Measurements from ENCODE around the gene PSMB11. TPM values are rescaled to one million over a fixed set of nuclear protein-coding genes. Genes with fewer than 3 reads are reported as not detected.
"Not testable (repeated sequence)": the region's sequence is repeated elsewhere in the genome, so short reads cannot be mapped to it uniquely, and the experiment has no call there.

Gene PSMB11
- polyA plus RNA-seq, 3 donors = 0.04 TPM; not detected in 2

GRCh38 chr14:23013054-23013748 is 28.8 kb upstream of the PSMB11 start:
- no peak for DNase-seq

GRCh38 chr14:23013749-23014054 is 28.3 kb upstream of the PSMB11 start:
- not testable (repeated sequence) for DNase-seq

DNA sequence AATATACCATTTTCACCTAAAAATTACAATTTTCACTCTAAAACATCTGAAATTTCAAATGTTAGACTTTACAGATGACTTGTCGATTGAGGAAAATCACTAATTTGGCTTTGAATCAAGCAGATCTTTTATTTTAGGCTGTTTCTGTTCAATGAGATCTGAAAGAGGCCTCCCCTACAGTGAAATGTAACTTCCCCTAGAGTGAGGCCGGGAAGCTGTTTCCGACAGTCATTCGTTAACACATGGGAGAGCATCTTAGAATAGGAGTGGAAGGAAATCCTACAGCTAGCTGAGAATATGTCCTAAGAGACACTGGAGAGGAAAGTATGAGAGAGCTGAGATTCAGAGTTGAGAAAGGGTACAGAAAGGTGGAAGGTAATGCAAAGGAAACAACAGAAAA is 26.4 kb upstream of the PSMB11 start:
- DNase-seq = no peak

GRCh38 chr14:23017091-23017490 is 24.9 kb upstream of the PSMB11 start:
- DNase-seq = no peak

DNA sequence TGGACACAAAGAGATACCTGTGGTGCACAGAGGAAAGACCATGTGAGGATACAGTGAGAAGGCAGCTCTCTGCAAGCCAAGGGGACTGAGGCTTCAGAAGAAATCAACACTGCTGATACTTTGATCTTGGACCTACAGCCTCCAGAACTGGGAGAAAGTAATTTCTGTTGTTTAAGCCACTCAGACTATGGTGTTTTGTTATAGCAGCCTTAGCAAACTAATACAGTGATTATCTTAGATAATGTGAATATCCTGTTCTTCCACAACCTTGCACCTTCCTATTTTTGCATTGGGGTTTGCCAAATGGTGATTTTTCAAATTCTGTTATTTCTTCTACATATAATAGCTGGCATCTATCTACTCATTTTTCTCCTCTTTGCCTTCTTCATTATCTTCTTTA is 23.9 kb upstream of the PSMB11 start:
- DNase-seq = no peak

GRCh38 chr14:23020143-23021128 is 21.6 kb upstream of the PSMB11 start:
- DNase-seq = no peak

DNA sequence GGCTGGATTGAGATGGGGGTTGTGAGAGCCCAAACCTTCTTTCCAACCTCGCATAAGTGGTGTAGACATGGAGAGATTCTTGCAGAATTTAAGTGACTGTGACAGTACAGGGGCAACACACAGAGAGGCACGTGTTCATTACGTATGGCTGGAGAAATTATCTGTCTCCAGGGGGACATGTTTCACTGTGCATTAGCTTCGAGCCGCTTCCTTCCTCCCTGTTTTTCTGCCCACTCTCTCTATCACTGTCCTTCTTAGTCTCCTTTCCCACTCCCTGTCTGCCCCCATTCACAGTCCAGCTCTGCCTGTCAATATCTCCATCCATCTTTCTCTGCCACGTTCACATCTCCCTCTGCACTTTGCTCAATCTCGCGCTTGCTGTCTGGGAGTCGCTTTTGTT is 20.6 kb upstream of the PSMB11 start:
- DNase-seq = no peak

GRCh38 chr14:23021889-23022442 is 20.0 kb upstream of the PSMB11 start:
- no peak for DNase-seq

DNA sequence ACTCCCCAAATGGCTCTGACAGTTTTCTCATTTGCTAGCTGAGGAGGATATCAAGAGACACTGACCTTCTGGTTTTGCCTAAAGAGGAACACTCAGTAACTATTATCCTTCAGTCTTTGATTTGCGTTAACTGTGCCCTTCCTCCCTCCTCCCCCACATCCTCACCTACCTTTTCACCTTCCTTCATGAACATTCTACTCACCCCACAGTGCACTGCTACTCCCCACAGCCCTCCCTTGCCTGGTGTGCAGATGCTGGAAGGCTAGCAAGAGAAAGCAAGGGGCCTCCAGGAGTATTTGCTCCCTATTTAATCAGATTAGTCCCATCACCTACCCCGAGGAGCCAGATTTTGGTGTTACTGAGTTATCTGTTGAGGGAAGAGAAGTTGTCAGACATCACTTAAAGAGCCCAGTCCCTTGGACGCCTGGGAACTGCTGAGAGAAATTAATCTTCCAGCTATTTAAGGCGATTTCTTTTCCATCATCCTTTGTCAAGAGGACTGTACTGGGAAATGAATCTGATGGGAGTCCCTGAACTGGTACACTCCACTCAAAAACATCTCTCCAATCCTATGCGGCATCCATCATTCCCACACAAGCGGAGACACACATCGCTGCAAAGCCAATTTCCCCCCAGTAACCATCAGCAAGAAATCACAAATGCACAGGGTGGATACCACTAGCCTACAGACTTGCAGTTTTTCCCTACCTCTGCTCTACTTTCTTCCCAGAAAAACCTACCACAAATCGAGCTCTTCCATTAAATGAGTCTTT is 18.8 kb upstream of the PSMB11 start:
- DNase-seq = no peak

- no peak for DNase-seq
Observed at GRCh38 chr14:23023795-23024152, 18.2 kb upstream of the PSMB11 start.

GRCh38 chr14:23024612-23025075 is 17.4 kb upstream of the PSMB11 start:
- DNase-seq = no peak

- DNase-seq = peak; percentile 88
Observed at GRCh38 chr14:23025151-23025814, 16.7 kb upstream of the PSMB11 start.

DNA sequence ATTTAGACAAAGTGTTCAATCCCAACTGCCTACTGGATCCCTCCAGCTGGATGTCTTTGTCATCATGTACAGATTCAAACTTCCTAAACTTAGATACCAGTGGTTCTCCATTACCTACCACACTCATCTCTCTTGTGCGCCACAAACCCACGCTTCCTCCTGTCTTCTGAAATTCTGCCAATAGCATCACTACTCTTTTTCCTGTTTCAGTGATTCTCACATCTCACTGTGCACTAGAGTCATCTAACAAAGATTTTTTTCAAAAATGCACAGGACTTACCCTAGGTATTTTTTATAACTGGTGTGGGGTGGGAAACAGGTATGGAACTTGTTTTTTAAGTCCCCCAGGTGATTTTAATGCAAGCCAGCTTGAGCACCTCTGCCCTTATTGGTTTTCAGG is 13.2 kb upstream of the PSMB11 start:
- no peak for DNase-seq

DNA sequence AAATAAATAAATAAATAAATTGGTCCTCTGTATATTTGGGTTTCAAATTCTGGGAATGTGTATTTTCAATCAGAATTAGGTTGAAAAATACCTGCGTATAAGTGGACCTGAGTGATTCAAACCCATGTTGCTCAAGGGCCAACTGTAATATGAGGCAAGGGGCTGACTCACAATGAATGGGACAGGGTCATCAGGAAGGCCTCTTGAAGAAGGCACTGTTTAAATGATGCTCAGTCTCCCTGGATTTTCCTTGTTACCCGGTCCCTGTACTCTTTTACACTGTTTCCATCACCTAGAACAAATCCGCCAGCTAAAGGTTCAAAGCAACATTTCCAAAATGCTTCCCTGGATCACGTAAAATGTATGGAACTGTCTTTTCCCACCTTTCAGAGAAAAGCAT is 11.1 kb upstream of the PSMB11 start:
- DNase-seq = no peak

- DNase-seq = no peak
Observed at GRCh38 chr14:23033251-23033727, 8.7 kb upstream of the PSMB11 start.

- no peak for DNase-seq
Observed at GRCh38 chr14:23033801-23034497, 8.1 kb upstream of the PSMB11 start.

- DNase-seq = peak; percentile 95
Observed at GRCh38 chr14:23034498-23035302, 7.3 kb upstream of the PSMB11 start, which contains the start of gene PSMB5. PSMB5 (minus strand) TSS chr14:23034900; CDS start chr14:23034881, 19 bp downstream.

- DNase-seq = no peak
Observed at GRCh38 chr14:23035303-23036144, 6.5 kb upstream of the PSMB11 start.

DNA sequence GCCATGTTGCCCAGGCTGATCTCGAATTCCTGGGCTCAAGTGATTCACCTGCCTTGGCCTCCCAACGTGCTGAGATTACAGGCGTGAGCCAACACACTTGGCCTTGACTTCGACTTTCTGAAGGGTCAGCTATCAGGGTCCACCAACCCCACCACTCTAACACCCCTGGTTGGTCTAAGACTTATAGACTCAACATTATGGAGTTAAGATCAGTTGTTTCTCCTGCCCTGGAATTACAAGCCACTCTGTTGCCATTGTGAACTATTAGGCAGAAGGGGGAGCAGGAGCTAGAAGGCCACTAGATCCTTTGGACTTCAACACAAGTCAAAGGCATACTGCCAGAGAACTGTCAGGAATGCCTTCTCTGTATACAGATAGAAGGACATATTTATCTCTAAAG is 1.9 kb upstream of the PSMB11 start:
- DNase-seq = no peak
